Measurements from ENCODE around the gene KCNK13. TPM values are rescaled to one million over a fixed set of nuclear protein-coding genes. Genes with fewer than 3 reads are reported as not detected.

The KCNK13 gene
- total RNA-seq, 1 donor from 2014 or later, result not detected

GRCh38 chr14:90116444-90116843 lies 54.6 kb downstream of the KCNK13 start:
- Histone ChIP-seq H3K36me3 (no peaks in the 10 kb centered on the region), H3K27ac (no peak overlapping the region), H3K9me3 (no peaks in the 10 kb centered on the region), H3K4me1 (no peaks in the 10 kb centered on the region), H3K4me3 (no peak overlapping the region), H3K27me3 (no peaks in the 10 kb centered on the region)
- TF ChIP-seq POLR2AphosphoS5 (IDR thresholded peaks at IDR 0.05; ENCODE audit: insufficient read depth in 1 of 2, low read depth in 1 of 2), result no peak
- no peak for DNase-seq (ENCODE audit: extremely low spot score in 2 of 2)
- intact Hi-C loops (cut with DNase I), result no loop called here

GRCh38 chr14:90118027-90118426 lies 56.2 kb downstream of the KCNK13 start:
- intact Hi-C loops (cut with DNase I), result no loop called here
- TF ChIP-seq CTCF (IDR thresholded peaks at IDR 0.05) (no peak), POLR2A (IDR thresholded peaks at IDR 0.05) (no peak), POLR2AphosphoS5 (IDR thresholded peaks at IDR 0.05; ENCODE audit: insufficient read depth in 1 of 2, low read depth in 1 of 2) (no peak)
- no peaks in the 10 kb centered on the region for H3K9me3 ChIP-seq

DNA sequence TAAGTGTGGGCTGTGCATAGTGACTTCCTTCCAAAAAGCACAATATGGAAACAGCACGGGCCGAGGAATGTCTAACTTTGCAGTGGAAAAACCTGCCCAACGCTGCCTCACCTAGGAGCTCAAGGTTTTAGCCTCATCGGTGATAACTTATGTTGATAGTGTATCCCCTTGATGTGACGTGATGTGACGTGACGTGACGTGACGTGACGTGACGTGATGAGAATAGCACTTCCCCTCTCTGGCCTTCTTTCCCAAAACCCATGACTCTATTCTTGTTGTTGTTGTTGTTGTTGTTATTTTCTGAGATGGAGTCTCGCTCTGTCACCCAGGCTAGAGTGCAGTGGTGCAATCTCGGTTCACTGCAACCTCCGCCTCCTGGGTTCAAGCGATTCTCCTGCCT lies 64.5 kb downstream of the KCNK13 start:
- Histone ChIP-seq H3K27ac (no peak overlapping the region), H3K4me3 (no peak overlapping the region), H3K36me3 (no peaks in the 10 kb centered on the region), H3K9me3 (no peaks in the 10 kb centered on the region), H3K4me1 (no peaks in the 10 kb centered on the region), H3K27me3 (no peaks in the 10 kb centered on the region)
- DNase-seq (ENCODE audit: extremely low spot score in 2 of 2), result no peak
- TF ChIP-seq POLR2A (IDR thresholded peaks at IDR 0.05) (no peak), POLR2AphosphoS5 (IDR thresholded peaks at IDR 0.05; ENCODE audit: insufficient read depth in 1 of 2, low read depth in 1 of 2) (no peak), CTCF (IDR thresholded peaks at IDR 0.05) (no peak)
- intact Hi-C loops (cut with DNase I), result no loop called here

More at GRCh38 chr14:90118027-90118426, 56.2 kb downstream of the KCNK13 start:
- H3K4me1 ChIP-seq, result no peaks in the 10 kb centered on the region
- no peaks in the 10 kb centered on the region for H3K27me3 ChIP-seq
- no peak for DNase-seq (ENCODE audit: extremely low spot score in 2 of 2)
- H3K27ac ChIP-seq, result no peak overlapping the region
- H3K36me3 ChIP-seq, result no peaks in the 10 kb centered on the region
- no peak overlapping the region for H3K4me3 ChIP-seq

- Histone ChIP-seq H3K27me3 (no peaks in the 10 kb centered on the region), H3K4me3 (no peak overlapping the region), H3K27ac (no peak overlapping the region), H3K36me3 (no peaks in the 10 kb centered on the region), H3K4me1 (no peaks in the 10 kb centered on the region), H3K9me3 (no peaks in the 10 kb centered on the region)
- intact Hi-C loops (cut with DNase I), result no loop called here
- no peak for TF ChIP-seq POLR2A (IDR thresholded peaks at IDR 0.05)
- TF ChIP-seq CTCF (IDR thresholded peaks at IDR 0.05), result no peak
- no peak for TF ChIP-seq POLR2AphosphoS5 (IDR thresholded peaks at IDR 0.05; ENCODE audit: insufficient read depth in 1 of 2, low read depth in 1 of 2)
- DNase-seq (ENCODE audit: extremely low spot score in 2 of 2), result no peak
Observed at GRCh38 chr14:90132821-90133570, 71.2 kb downstream of the KCNK13 start.

DNA sequence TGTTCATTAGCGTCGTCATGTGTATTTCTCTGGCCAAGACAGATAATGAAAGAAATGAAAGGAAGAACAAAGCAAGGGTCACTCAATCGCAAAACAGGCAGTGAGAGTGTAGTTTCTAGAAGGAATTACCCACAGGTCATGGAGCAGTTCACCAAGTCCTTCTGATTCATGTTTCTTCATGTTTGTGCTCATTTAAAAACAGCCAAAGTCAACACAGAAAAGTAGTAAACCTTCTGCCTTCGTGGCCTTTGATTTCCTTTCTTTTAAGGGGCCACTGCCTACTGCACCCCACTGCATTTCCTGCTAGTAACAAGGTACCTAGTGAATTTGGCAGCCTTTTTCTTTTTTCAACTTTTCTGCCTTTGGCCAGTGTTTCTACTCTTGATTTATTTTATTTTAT lies 75.1 kb downstream of the KCNK13 start:
- intact Hi-C loops (cut with DNase I), result no loop called here
- Histone ChIP-seq H3K27ac (no peak overlapping the region), H3K4me1 (no peaks in the 10 kb centered on the region), H3K9me3 (no peaks in the 10 kb centered on the region), H3K4me3 (no peak overlapping the region), H3K36me3 (no peaks in the 10 kb centered on the region), H3K27me3 (no peaks in the 10 kb centered on the region)
- TF ChIP-seq CTCF (IDR thresholded peaks at IDR 0.05) (no peak), POLR2AphosphoS5 (IDR thresholded peaks at IDR 0.05; ENCODE audit: insufficient read depth in 1 of 2, low read depth in 1 of 2) (no peak), POLR2A (IDR thresholded peaks at IDR 0.05) (no peak)
- DNase-seq (ENCODE audit: extremely low spot score in 2 of 2), result no peak

Data from vagina (tissue), 2 donors.